ENCODE data around the gene CORO2B. TPM values are rescaled to one million over a fixed set of nuclear protein-coding genes. Genes with fewer than 3 reads are reported as not detected.

CORO2B gene
- total and polyA plus RNA-seq, 2 experiments from 2014 or later, result 2.9 to 3.0 TPM

GRCh38 chr15:68614286-68615035 is 35.7 kb downstream of the CORO2B start:
- peak; percentile 57 to 65 for DNase-seq (ENCODE audit: low read depth in 1 of 2, low spot score in 1 of 2)
- no peaks in the 10 kb centered on the region for H3K9me3 ChIP-seq (ENCODE audit: low read depth)
- H3K4me1 ChIP-seq (ENCODE audit: low read depth), result peaks cover 11% of the 10 kb centered on the region
- H3K4me3 ChIP-seq, result no peak overlapping the region
- TF ChIP-seq, protein P1, sequence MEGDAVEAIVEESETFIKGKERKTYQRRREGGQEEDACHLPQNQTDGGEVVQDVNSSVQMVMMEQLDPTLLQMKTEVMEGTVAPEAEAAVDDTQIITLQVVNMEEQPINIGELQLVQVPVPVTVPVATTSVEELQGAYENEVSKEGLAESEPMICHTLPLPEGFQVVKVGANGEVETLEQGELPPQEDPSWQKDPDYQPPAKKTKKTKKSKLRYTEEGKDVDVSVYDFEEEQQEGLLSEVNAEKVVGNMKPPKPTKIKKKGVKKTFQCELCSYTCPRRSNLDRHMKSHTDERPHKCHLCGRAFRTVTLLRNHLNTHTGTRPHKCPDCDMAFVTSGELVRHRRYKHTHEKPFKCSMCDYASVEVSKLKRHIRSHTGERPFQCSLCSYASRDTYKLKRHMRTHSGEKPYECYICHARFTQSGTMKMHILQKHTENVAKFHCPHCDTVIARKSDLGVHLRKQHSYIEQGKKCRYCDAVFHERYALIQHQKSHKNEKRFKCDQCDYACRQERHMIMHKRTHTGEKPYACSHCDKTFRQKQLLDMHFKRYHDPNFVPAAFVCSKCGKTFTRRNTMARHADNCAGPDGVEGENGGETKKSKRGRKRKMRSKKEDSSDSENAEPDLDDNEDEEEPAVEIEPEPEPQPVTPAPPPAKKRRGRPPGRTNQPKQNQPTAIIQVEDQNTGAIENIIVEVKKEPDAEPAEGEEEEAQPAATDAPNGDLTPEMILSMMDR (IDR thresholded peaks at IDR 0.05; ENCODE audit: low read depth, low read length), result no peak
- no peaks in the 10 kb centered on the region for H3K36me3 ChIP-seq
- H3K27me3 ChIP-seq, result no peaks in the 10 kb centered on the region
- H3K27ac ChIP-seq, result peak overlapping the region; percentile 37

DNA sequence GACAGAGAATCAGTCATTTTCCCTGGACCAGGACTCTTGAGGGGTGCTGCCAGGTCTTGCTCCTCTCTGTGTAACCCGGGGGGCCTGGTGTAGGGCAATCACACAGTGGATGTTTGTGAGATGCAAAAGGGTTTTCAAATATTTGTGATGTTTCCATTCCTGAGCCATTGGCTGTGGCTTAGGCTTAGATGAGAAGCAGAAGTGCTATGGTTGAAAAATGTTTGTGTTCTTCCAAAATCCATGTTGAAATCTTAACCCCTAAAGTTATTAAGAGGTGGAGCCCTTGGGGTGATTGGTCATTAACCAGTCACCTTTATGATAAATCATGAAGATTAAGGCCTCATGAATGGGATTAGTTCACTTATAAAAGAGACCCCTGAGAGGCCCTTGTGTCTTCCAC is 36.5 kb downstream of the CORO2B start:
- Histone ChIP-seq H3K4me3 (no peak overlapping the region), H3K4me1 (ENCODE audit: low read depth) (peaks cover 13% of the 10 kb centered on the region), H3K27ac (peak overlapping the region; percentile 37), H3K27me3 (no peaks in the 10 kb centered on the region), H3K9me3 (ENCODE audit: low read depth) (no peaks in the 10 kb centered on the region), H3K36me3 (no peaks in the 10 kb centered on the region)
- TF ChIP-seq, protein P1 (IDR thresholded peaks at IDR 0.05; ENCODE audit: low read depth, low read length), result no peak
- no peak for DNase-seq (ENCODE audit: low read depth in 1 of 2, low spot score in 1 of 2)

GRCh38 chr15:68615811-68616210 is 37.0 kb downstream of the CORO2B start:
- no peaks in the 10 kb centered on the region for H3K27me3 ChIP-seq
- TF ChIP-seq, protein P1 (IDR thresholded peaks at IDR 0.05; ENCODE audit: low read depth, low read length), result no peak
- no peak overlapping the region for H3K4me3 ChIP-seq
- H3K4me1 ChIP-seq (ENCODE audit: low read depth), result peaks cover 17% of the 10 kb centered on the region
- H3K36me3 ChIP-seq, result no peaks in the 10 kb centered on the region
- H3K27ac ChIP-seq, result no peak overlapping the region
- DNase-seq (ENCODE audit: low read depth in 1 of 2, low spot score in 1 of 2), result no peak
- no peaks in the 10 kb centered on the region for H3K9me3 ChIP-seq (ENCODE audit: low read depth)

GRCh38 chr15:68616397-68616796 is 37.6 kb downstream of the CORO2B start:
- Histone ChIP-seq H3K27me3 (no peaks in the 10 kb centered on the region), H3K4me3 (no peak overlapping the region), H3K27ac (no peak overlapping the region), H3K36me3 (no peaks in the 10 kb centered on the region), H3K4me1 (ENCODE audit: low read depth) (peaks cover 17% of the 10 kb centered on the region), H3K9me3 (ENCODE audit: low read depth) (no peaks in the 10 kb centered on the region)
- TF ChIP-seq, protein P1 (IDR thresholded peaks at IDR 0.05; ENCODE audit: low read depth, low read length), result no peak
- DNase-seq (ENCODE audit: low read depth in 1 of 2, low spot score in 1 of 2), result no peak

- H3K27me3 ChIP-seq, result no peaks in the 10 kb centered on the region
- no peak overlapping the region for H3K27ac ChIP-seq
- no peaks in the 10 kb centered on the region for H3K36me3 ChIP-seq
- no peak overlapping the region for H3K4me3 ChIP-seq
- no peak for DNase-seq (ENCODE audit: low read depth in 1 of 2, low spot score in 1 of 2)
- peaks cover 17% of the 10 kb centered on the region for H3K4me1 ChIP-seq (ENCODE audit: low read depth)
- TF ChIP-seq, protein P1 (IDR thresholded peaks at IDR 0.05; ENCODE audit: low read depth, low read length), result no peak
- H3K9me3 ChIP-seq (ENCODE audit: low read depth), result no peaks in the 10 kb centered on the region
These were observed 38.2 kb downstream of the CORO2B start for GRCh38 chr15:68617001-68617400.

All from cardiac muscle cell (in vitro differentiated cells and primary cell).